GM18519 (cell line): ENCODE data around the gene WASF3.

ENCODE experiments used
- ATAC-seq: cut with Tn5 transposase; IDR thresholded peaks from one replicate; pipeline ENCODE4 v1.9.1; 2021; ENCODE audit warnings: mild to moderate bottlenecking, moderate library complexity; ENCODE audit not compliant: unreplicated experiment, low FRiP score

Gene WASF3

DNA sequence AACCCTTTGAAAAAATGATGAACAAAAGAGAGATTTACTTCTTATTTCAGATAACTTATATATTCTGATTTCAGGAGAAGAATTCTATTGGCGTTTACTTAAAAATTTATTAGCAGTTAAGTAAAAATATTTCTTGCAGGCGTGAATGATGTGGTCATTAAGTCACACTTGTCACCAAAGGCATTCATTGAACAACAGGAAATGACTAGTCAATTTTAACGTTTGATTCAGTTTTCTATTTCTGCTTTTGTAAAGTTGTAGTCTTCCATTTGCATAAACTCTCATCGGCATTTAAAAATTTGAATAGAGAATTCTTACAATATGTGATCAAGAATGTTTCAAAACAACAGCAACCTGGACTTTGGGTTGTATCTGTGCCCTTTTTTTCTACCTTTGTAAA is 119.7 kb downstream of the WASF3 start:
- ATAC-seq: no peak

DNA sequence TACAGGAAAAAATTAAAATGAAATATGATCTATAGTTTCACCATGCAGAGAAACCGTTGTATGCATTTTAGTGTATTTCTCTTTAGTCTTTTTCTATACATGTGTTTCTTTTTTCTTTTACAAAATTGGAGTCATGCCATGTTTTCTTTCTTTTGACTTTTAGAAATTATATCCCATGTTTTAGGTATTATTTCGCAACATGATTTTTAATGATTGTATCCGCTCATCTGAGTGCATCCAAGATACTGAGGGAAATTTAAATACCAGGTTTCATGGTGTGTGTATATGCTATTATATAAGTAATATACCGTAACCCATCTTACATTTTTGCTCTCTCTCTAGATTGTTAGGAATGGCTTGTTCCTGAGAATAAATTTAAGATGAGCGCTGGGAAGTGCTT is 120.8 kb downstream of the WASF3 start:
- no peak for ATAC-seq

DNA sequence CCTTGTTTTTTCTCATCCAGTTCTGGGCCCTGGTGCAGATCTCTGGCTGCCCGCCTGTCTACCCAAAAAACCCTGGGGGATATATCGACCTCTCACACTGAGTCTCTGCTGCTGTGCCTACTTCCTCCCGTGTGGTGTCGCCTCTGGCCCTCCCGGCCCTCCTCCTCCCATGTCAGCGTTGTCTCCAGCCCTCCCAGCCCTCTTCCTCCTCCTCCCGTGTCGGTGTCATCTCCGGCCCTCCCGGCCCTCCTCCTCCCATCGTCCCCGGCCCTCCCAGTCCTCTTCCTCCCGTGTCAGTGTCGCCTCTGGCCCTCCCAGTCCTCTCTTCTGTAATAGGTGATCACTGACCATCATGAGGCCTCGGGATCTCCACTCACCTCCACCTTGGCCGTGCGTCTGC is 121.3 kb downstream of the WASF3 start:
- no peak for ATAC-seq

DNA sequence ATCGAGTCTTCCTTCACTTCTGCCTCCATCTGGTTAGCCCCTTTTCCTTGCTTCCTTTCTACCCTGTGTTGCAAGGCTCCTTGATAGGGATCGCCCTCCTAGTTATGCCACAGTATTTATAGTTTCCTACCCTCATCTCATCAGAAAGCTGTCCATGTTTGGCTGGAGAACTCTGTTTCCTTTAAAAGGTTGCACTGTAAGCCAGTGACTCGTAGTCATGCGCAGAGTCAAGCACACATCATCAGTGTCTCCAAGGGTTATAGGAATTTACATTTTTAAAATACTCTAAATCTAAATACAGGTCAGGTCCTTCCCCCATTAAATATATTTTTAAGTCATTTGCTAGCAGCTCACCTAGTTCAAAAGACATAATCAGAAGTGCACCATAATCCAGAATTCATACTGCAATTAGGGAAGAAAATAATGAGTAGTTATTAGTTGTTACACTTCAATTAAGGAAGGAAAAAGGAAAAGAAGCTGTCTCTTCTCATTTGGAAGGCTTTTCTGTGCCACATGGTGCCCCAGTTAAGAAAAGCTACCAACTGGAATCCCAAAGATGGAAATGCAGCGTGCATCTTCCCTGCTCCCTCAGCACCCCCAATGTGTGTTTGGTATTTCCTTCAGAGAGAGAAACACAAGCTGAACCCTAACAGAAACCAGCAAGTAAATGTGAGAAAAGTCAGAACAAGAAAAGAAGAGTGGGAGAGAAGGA is 122.1 kb downstream of the WASF3 start:
- no peak for ATAC-seq

DNA sequence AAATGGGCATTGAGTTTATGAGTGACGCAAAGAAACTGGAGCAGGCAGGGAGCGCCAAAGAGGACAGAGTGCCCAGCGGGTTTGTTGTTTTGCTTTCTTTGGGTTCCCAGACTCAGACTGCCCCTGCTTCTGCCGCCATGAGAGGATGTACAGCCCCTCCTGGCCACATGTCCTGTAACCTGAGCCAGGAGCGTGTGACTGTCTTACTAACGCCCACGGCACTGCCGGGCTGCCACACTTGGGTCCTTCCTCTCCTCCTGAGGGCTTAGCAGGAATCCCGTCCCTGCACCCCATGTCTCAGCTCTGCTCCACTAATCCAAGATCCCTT is 122.6 kb downstream of the WASF3 start:
- ATAC-seq: no peak

DNA sequence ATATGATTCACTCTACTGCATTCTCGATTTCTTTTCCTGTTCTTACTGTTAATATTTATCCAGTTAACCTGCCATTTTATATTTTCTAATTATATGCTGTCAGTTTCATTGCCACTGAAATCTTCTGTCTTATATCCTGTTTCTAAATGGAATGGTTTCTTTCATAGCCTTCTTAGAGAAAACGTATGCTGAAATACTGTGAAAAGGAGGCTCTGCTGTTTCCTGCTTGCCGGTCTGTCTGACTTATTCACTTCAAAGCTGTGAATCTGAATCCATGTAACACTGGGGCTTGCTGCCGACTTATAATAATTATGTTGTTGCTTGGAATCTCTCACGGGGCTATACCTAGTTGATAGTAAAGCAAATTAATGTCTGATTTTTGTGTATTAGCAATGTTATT is 123.1 kb downstream of the WASF3 start:
- no peak for ATAC-seq

DNA sequence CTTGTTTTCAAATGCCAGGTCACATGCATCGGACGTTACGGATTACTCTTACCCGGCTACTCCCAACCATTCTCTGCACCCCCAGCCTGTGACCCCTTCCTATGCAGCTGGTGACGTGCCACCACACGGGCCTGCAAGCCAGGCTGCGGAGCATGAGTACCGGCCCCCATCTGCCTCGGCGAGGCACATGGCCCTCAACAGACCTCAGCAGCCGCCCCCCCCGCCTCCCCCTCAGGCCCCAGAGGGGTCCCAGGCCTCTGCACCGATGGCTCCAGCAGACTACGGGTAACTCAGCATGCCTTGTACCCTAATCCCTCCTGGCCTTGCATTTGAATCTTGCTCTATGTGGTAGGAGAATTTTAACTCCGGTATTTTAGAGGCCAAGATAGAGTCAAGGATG is 123.6 kb downstream of the WASF3 start:
- ATAC-seq: no peak

DNA sequence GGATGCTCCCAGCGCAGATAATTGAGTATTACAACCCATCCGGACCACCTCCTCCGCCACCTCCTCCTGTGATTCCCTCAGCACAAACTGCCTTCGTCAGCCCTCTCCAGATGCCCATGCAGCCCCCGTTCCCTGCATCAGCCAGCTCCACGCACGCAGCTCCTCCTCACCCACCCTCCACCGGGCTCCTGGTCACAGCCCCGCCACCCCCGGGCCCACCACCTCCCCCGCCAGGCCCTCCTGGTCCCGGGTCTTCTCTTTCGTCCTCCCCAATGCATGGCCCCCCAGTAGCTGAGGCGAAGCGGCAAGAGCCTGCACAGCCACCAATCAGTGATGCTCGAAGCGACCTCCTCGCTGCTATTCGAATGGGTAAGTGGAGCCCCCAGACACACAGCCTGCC is 125.1 kb downstream of the WASF3 start:
- no peak for ATAC-seq

DNA sequence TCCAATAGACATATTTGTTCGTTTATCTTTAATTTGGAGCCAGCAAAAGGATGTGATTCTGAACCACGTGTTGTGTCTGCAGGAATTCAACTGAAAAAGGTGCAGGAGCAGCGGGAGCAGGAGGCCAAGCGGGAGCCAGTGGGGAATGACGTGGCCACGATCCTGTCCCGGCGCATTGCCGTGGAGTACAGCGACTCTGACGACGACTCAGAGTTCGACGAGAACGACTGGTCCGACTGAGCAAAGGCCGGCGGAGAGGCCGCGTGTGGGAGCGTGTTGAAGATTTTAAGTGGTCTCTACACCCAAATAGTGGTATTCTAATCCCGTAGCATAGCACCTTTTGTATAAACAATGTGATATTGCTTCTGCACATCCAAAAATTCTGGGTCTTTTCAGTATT is 128.1 kb downstream of the WASF3 start:
- no peak for ATAC-seq

DNA sequence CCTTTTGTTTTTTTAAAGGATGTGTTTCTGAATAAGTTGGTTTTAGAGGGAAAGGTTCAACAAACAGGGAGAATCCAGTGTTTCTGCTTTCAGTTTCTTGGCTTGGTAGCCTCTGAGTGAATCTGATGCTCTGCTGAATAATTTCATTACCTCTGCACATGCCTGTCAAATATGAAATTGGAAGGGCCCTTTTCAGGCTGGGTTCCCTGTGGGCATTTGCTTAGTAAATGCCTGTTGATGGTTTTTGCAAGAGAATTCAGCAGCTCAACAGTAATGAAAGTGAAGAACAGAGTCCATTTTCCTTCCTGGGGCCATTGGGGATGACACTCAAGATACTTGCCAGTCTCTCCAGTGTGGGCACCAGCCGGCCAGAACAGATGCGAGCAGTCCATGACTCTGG is 128.8 kb downstream of the WASF3 start:
- no peak for ATAC-seq

DNA sequence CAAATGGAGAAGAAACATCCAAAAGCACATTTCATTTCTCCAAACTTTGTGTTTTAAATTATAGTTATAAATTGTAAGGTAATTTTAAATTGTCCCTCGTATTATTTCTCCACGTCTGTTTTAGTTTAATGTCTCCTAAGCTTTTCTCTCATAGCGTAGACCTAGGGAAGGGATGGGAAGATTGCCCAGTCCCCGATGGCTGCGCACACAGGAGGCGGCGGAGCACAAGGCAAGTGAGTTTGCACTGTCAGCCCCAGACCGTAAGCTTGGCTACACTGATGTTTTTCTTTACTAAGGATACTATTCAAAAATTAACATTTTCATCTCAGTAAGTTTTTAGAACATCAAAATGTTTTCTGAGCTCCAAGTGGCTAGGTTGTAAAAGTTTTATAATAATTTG is 130.8 kb downstream of the WASF3 start:
- ATAC-seq: no peak

DNA sequence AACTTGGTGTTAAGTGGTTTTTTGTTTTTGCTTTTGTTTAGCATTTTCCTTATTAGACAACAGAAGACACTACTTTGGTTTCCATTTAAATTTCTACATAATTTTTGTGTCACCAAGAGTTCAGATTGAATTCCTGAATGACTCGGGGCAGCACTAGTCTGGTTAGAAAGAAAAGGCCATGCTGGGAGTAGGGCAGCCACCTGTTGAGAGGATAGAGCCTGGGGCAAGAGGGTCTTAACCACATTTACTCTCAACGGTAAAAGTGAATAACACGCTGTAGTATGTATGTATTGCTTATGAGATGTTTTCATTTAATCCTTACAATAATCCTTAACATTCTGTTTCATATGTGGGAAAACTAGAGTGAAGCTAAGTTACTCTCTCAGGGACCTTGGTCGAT is 131.5 kb downstream of the WASF3 start:
- ATAC-seq: no peak

DNA sequence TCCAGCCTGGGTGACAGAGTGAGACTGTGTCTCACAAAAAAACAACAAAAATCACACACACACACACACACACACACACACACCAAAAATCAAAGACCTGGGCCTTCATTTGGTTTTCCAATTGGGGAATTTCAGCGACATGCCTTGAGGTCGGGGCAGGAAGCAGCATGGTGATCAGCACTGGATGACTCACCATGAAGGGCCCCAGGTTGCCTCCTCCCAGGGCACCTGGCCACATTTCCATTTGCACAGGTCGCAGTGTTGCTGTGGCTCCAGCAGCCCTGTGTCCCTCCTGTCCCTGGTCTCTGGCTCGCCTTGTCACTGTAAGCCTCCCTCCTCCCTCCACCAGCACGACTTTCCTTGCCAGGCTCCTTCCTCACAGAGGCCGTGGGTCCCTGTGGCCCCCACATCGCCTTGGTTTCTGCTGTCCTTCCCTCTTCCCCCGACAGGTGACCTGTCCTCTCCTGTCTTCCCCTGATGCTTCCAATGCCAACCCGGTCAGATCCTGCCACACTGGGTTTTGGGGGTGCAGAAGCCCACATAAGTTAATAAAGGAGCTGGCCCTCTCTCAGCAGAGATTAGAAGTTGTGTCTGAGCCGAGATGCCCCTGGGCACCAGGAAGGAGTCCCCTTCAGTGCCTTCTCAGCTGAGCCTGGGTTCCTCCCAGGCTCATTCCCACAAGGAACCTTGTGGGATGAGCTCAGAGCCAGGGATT is 136.4 kb downstream of the WASF3 start:
- no peak for ATAC-seq

DNA sequence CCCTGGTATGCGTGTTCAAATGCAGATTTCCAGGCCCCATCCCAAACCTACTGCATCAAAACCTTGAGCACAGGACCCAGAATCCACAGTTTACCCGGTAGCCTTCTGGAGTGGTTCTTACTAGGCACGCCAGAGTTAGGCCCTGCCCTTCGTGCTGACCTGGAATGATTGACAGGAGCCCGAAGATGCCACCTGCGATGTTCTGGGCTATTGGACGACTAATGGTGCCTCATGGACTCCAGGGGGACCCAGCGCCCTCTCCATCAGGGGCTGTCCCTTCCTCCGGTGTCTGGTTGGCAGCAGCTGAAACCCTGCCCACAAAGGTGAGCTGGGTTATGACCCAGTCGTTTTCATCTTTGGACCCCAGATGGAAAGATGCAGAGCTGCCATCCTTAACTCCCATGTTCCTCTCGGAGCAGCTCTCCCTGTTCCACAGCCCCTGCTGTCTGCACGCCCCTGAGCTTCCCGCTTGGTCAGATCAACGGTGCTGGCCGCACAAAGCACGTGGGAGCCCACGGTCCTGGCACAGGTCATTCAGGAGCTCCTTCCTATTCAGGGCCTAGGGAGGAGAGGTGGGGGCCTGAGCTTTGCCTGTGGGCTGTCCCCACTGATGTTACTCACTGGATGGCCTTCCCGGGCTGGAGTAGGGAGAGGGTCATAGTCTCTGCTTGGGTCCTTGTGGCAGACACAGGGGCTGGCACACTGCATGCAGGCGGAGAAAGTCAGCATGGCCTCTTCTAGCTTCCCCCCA is 137.3 kb downstream of the WASF3 start:
- ATAC-seq: no peak

DNA sequence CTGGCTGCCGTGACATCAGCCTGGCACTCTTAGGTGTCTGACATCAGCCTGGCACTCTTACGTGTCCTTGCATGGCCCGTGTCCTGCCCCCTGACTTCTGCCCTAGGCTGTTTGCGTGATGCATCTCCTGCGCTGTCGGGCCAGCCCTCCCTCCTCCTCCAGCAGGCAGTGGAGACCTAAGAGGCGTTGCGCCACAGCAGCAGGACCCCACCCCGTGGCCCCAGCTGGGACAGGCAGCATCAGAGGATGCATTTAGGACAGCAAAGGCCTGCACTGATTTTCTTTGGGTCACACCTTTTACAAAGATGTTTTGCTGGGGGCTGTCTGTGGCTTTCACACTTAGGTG is 137.8 kb downstream of the WASF3 start:
- ATAC-seq: no peak

DNA sequence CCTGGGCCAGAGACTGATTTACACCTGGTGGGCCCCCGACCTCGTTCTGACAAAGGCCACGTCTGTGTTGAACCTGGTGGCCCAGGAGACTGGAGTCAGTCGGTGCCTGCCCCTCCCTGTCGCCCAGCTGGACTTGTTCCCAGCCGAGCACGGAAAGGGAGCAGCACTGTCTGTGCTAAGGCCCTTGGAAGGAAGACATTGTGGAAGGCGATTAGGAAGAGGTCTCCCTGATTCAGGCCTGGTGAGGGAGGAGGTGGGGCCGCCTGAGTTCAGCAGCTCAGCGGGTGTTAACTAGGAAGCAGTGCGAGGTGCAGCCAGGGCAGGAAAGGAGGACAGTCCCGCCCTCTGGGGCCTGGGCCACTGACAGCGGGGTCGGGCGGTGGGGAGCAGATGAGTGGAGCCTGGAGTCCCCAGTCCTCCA is 138.4 kb downstream of the WASF3 start:
- no peak for ATAC-seq

DNA sequence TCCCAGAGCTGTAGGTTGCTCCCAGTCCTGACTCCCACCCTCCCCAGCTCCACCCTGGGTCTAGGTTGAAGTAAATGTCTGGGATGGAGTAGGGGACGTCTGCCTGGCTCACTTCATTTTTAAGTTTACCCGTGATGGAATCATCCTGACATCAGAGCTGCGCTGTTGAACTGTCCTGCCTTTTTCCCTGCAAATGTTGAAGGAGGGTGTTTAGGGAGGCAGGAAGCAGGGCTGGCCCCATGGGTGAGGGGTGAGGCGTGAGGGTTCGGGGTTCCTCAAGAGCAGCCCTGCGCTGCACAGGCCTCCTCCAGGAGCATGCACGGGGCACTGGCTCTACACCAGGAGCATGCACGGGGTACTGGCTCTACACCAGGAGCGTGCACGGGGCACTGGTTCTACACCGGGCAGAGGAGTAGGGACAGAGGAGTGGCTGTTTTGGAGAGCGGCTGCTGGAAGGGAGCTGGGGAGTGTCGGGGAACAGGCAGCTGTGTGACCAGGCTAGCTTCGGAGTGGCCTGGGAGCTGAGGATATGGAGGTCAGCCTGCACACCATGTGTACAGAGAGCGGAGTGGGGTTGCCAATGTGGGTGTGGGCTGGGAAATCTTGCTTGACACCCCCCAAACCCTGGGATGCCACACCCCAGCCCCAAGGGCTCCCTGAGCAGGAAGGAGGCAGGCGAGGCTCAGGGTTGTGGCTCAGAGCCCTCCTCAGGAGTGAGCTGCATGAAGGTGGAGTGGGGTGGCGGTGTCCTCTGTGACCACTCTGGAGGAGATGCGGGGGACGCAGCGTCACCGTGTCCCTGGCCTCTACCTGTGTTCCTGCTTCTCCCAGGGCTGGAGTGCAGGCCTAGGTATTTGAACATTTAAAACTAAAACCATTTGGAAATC is 139.8 kb downstream of the WASF3 start:
- no peak for ATAC-seq

DNA sequence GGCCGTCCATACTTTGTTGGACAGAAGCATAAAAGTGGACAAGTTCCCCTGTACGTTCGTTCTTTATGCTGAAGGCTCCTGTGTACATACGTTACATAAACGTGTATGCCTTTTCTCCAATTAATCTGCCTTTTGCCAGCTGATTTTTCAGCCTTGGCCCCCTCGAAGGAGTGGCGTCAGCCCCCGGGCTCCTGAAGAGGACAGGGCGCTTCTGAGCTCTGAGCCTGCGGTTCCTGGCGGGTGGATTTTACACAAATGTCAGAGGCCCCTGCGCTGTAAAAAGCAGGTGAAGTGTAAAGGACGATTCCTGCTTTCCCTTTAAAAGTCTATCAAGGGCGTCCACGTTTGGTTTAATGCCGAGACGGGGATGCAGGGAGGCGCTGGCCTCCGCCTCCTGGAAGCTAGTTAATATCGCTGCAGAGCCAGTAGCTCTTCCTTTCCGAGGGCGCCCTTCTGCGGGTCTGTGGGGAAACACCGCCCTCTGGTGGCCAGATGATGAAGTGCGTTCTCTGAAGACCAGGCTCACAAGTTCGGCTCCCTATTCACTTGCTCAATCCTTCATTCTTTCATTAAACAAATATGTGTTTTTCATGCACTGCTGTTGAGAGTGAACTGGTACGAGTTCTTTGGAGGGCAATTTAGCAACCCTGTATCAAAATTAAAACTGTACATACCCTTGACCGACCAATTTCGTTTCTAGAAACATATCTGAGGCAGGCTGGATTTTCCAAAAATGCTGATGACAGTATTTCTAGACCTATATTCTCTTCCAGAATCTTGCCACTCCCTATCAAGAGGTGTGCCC is 141.1 kb downstream of the WASF3 start:
- ATAC-seq: no peak

DNA sequence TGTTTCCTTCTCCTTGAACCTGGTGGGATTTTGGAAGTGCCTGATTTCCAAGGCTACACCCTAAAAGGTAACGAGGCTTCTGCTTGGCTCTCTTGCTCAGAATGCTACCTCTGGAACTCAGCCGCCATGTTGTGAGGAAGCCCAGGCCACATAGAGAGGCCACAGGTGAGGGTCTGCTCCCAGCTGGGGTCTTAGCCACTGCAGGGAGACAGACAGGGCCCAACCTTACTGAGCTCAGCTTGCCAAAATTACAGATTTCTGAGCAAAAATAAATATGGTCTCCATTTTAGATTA is 141.7 kb downstream of the WASF3 start:
- ATAC-seq: no peak

DNA sequence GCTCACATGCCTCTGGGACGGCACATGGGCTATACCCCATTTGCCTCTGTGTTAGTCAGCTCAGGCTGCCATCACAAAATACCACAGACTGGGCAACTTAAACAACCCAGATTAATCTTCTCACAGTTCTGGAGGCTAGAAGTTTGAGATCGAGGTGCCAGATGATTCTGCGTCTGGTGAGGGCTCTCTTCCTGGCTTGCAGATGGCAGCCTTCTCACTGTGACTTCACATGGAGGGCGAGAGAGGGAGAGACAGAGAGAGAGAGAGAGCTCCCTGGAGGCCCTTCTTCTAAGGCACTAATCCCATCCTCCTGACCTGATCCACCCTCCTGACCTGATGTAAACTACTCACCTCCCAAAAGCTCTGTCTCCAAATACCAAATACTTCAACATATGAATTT is 148.1 kb downstream of the WASF3 start:
- ATAC-seq: no peak
